ENCODE measurements around the gene C16orf87. TPM values are rescaled to one million over a fixed set of nuclear protein-coding genes. Genes with fewer than 3 reads are reported as not detected.

C16orf87 gene
- total and polyA plus RNA-seq, 2 experiments from 2014 or later, result 41.0 to 45.1 TPM

- H3K27me3 ChIP-seq, result no peaks in the 10 kb centered on the region
- no peaks in the 10 kb centered on the region for H3K9me3 ChIP-seq (ENCODE audit: low read depth)
- no peak for DNase-seq (ENCODE audit: low read depth in 1 of 2, low spot score in 1 of 2)
- TF ChIP-seq, protein P1, sequence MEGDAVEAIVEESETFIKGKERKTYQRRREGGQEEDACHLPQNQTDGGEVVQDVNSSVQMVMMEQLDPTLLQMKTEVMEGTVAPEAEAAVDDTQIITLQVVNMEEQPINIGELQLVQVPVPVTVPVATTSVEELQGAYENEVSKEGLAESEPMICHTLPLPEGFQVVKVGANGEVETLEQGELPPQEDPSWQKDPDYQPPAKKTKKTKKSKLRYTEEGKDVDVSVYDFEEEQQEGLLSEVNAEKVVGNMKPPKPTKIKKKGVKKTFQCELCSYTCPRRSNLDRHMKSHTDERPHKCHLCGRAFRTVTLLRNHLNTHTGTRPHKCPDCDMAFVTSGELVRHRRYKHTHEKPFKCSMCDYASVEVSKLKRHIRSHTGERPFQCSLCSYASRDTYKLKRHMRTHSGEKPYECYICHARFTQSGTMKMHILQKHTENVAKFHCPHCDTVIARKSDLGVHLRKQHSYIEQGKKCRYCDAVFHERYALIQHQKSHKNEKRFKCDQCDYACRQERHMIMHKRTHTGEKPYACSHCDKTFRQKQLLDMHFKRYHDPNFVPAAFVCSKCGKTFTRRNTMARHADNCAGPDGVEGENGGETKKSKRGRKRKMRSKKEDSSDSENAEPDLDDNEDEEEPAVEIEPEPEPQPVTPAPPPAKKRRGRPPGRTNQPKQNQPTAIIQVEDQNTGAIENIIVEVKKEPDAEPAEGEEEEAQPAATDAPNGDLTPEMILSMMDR (IDR thresholded peaks at IDR 0.05; ENCODE audit: low read depth, low read length), result no peak
- H3K4me1 ChIP-seq (ENCODE audit: low read depth), result no peaks in the 10 kb centered on the region
- H3K36me3 ChIP-seq, result no peaks in the 10 kb centered on the region
- no peak overlapping the region for H3K4me3 ChIP-seq
- no peak overlapping the region for H3K27ac ChIP-seq
Measured at GRCh38 chr16:46848768-46849764, 18.1 kb upstream of the C16orf87 start.

DNA sequence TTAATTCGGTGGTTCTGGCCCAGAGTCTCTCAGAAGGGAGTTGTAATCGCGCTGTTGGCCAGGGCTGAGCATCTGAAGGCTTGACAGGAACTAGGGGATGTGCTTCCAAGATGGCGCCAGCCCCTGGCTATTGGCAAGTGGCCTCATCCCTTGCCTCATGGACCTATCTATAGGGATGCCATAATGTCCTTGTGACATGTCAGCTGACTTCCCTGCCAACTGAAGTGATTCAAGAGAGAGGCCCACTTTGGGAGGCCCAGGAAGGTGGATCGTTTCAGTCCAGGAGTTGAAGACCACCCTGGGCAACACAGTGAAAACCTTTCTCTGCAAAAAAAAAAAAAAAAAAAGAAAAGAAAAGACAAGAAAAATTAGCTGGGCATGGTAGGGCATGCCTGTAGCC is 15.0 kb upstream of the C16orf87 start:
- TF ChIP-seq, protein P1 (IDR thresholded peaks at IDR 0.05; ENCODE audit: low read depth, low read length), result no peak
- Histone ChIP-seq H3K27me3 (no peaks in the 10 kb centered on the region), H3K27ac (no peak overlapping the region), H3K4me1 (ENCODE audit: low read depth) (no peaks in the 10 kb centered on the region), H3K36me3 (no peaks in the 10 kb centered on the region), H3K4me3 (no peak overlapping the region), H3K9me3 (ENCODE audit: low read depth) (no peaks in the 10 kb centered on the region)
- DNase-seq (ENCODE audit: low read depth in 1 of 2, low spot score in 1 of 2), result no peak

GRCh38 chr16:46844771-46845170 is 13.8 kb upstream of the C16orf87 start:
- H3K4me3 ChIP-seq, result no peak overlapping the region
- H3K9me3 ChIP-seq (ENCODE audit: low read depth), result no peaks in the 10 kb centered on the region
- no peak overlapping the region for H3K27ac ChIP-seq
- TF ChIP-seq, protein P1 (IDR thresholded peaks at IDR 0.05; ENCODE audit: low read depth, low read length), result no peak
- H3K4me1 ChIP-seq (ENCODE audit: low read depth), result no peaks in the 10 kb centered on the region
- DNase-seq (ENCODE audit: low read depth in 1 of 2, low spot score in 1 of 2), result no peak
- H3K36me3 ChIP-seq, result no peaks in the 10 kb centered on the region
- H3K27me3 ChIP-seq, result no peaks in the 10 kb centered on the region

DNA sequence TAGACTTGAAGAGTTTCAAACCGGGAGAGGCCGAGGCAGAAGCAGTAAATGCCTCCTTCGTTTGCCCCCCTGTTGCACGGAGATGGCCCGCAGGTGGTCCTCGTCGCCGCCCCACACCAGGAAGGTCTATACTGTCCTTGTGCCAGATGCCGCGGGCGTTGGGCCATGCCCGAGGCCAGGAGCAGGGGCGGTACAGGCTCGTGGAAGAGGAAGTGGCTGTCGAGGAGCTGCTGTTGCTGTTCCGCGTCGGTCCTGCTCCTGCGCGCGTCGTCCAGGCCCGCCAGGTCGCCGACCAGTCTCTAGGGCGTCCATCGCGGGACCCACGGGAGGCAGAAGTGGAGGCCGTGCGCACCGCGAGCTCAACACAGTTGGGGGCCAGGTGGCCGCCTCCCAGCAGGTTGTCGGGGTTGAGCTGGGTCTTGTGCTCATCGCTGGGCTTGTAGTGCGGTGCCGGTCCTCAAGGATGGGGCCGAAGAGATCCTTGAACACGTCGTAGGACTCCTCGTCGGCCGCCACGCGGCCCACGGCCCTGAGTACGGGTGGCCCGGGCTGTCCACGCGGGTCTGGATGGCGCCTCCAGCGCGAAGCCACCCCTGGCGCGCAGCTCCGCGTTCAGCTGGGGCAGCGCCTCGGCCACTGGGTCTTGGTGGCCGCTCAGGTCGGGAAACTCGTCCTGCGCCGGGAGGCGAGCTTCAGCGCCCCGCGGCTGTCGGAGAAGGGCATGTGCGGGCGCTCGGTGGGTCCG is 13.1 kb upstream of the C16orf87 start:
- Histone ChIP-seq H3K36me3 (no peaks in the 10 kb centered on the region), H3K27ac (no peak overlapping the region), H3K4me3 (no peak overlapping the region), H3K27me3 (no peaks in the 10 kb centered on the region), H3K4me1 (ENCODE audit: low read depth) (no peaks in the 10 kb centered on the region), H3K9me3 (ENCODE audit: low read depth) (no peaks in the 10 kb centered on the region)
- DNase-seq (ENCODE audit: low read depth in 1 of 2, low spot score in 1 of 2), result no peak
- TF ChIP-seq, protein P1 (IDR thresholded peaks at IDR 0.05; ENCODE audit: low read depth, low read length), result no peak

DNA sequence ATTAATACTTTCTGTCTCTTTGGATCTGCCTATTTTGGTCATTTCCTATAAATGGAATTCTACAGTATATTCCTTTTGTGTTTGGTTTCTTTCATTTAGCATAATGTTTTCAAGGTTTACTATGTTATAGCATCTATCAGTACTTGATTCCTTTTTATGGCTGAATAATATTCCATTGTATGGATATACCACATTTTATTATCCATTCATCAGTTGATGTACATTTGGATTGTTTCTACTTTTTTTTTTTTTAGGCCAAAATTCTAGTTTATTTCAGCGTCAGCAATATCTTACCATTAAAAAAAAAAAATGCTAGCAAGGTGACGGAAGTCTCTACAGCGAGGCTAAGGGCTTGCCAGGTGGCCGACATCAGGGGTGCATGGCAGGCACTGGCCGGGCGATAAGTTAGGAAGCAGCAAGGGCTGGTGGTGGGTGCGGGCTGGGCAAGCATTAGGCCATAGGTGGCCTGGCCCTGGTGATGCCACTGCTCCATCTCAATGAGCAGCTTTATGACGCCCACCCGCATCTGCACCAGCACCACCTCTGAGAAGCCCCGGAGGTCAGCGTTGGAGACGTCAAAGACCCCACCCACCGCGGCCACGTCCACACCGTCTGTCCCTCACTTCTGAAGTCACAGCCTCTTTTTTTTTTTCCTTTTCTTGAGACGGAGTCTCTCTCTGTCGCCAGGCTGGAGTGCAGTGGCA is 11.4 kb upstream of the C16orf87 start:
- no peak for DNase-seq (ENCODE audit: low read depth in 1 of 2, low spot score in 1 of 2)
- H3K36me3 ChIP-seq, result no peaks in the 10 kb centered on the region
- H3K27me3 ChIP-seq, result no peaks in the 10 kb centered on the region
- H3K9me3 ChIP-seq (ENCODE audit: low read depth), result no peaks in the 10 kb centered on the region
- H3K4me3 ChIP-seq, result no peak overlapping the region
- H3K27ac ChIP-seq, result no peak overlapping the region
- TF ChIP-seq, protein P1 (IDR thresholded peaks at IDR 0.05; ENCODE audit: low read depth, low read length), result no peak
- H3K4me1 ChIP-seq (ENCODE audit: low read depth), result no peaks in the 10 kb centered on the region

All from cardiac muscle cell (in vitro differentiated cells and primary cell).